DMS53 treated with DMSO at 0.1 percent for 48 hours (cell line): ENCODE results near the gene PACS2.

ENCODE experiments used
- DNase-seq: peaks from one replicate; lab custom pipeline; 2025; ENCODE audit not compliant: unreplicated experiment; lab: John Stamatoyannopoulos, UW

Gene PACS2

DNA sequence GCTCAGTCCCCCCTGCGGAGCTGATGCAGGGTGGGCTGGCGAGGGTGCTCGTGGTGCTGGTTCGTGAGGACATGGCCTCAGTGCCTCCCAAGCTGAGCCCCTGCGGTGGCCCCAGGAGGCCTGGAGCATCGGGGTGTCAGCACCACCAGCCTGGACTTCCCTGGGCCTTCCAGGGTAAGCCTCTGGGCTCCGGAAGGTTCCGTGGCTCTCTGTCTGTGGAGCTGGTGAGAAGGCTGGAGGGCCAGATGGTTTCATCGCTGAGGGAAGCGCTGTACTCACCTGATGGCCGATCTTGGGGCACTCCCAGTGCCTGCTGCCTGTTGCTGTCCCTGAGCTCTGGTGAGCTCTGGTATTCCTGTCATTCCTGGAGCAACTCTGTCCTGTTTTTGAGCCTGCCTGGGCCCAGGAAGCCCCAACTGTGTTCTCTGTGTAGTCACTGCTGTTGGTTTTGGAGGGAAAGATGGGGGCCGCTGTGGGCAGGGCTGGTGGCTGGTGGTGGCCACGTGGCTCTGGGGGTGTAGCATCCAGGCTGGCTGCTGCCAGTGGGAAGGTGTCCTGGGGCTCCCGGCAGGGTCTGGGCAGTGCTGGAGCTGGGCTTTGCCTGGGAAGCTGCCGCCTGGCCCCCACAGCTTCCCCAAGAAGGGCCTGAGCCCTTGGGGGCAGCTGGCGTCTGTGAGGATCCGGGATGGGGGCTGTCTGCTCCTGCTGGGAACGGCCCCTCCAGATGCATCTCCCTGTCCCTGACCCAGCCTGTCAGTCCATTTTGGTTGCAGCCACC is 123.4 kb downstream of the PACS2 start:
- DNase-seq = no peak

DNA sequence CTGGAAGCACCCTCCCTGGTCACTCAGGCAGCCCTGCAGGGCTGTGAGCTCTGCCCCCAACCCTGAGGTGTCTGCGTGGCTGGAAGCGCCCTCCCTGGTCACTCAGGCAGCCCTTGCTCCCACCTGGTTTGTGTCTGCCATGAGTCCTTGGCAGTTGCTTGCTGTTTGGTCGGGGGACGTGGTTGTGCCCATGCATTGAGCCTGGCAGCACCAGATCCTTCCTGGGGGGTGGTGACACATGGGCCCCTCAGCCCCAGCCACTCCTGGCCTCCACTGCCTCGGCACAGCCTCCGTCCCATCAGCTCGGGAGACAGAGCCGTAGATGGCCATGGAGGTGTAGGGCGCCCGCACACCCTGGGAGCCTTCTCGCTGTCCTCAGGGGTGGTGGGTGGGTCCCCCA is 124.6 kb downstream of the PACS2 start:
- no peak for DNase-seq

DNA sequence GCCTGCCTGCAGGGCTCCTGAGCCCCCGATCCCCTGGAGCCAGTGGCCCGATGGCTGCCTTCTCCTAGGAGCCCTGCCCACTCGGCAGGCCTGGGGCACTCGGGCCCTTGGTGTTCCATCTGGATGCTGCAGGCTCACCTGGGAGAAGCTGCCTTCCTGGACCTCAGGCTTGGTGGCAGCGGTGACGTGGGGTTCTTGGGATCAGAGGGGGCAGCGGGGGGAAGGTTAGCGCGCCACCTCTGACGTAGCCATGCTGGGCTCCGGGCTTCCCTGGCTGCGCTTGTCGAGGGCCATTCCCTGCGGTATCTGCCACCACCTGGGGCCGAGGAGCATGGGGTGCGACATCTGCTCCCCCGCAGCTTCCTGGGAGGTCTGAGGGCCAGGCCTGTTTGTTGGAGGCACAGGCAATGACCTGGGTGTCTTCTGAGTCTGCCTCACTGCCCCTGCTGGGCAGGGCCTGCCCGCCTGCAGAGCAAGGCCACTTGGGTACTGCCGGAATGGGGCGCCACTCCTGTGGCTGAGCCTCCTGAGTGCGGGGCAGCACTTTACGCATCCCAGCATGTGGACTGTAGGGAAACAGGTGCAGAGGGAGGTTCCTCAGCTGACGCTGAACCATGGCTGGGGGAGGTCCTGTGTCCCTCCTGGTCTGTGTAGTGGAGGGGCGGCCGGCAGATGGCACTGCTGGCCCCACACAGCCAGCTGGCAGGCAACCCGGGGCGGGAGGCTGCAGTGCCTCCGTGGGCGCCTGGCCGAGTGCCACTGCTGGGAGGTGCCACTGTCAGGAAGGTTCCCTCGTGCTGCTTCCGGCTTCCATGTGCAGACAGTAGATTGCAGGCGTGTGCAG is 125.4 kb downstream of the PACS2 start:
- no peak for DNase-seq

DNA sequence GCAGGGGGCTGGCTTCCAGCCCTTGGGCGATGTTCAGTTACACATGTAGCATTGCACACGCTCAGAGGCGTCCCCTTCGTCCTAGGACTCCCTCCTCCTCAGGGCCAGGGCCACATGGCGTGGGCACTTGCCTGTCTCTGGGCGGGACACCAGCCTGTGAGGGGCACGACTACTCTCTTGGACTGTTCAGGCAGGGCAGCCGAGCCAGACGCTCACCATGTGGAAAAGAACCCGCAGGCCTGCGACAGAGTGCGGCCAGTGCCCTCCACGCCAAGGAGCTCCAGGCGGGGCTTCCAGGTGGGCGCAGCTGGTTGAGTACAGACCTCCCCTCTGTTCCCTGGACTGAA is 126.0 kb downstream of the PACS2 start:
- no peak for DNase-seq

DNA sequence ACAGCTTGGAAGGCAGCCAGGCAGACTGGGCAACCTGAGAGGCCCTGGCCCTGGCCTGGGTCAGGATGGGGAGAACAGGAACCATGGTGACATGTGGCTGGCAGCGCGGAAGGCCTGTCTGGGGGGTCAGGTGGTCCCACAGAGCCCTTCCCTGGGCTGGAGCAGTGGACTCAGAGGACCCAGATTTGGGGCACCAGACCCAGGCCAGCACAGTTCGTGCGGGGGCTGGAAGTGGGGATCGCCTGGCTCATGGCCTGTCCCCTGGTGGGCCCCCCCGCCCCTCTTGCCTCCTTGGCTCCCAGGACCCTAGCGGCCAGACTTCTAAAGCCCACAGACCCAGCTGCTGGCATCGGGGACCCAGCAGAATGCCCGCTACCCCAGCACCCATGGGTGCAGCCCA is 126.4 kb downstream of the PACS2 start:
- DNase-seq = no peak

DNA sequence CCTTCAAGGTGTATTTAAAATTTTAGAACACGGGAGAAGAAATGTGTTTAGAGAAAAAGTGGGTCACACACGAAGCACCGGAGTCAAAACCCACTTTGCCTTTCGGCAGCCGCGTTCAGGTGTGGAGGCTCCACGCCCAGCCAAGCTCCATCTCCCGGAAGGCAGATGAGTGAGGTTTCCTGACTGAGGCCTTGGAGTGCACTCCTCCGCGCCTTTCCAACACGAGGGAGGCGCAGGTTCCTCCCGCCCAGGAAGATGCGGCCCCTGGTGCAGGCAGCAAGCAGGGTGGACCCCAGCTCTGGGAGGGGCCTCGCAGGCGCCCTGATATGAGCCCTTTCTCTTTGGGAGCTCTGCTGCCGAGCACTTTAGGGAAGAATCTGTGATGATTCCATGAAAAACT is 127.6 kb downstream of the PACS2 start:
- DNase-seq = no peak

DNA sequence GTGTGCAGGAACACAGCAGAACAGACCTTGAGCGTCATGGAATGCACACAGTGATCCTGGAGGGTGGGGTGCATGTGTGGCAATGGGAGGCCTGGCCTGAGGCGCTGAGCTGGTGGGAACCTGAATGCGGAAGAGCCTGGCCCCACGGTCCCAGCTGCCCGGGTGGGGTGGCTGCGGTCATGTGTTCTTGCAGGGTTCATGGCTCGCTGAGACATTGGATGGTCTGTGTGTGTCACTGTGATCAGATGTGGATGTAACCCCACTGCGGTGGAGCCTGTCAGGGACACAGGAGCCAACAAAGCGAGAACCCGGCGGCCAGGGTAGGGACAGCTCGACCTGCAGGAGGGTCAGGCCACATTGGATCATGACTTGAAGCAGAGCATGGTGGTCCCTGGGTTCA is 128.3 kb downstream of the PACS2 start:
- DNase-seq = no peak

DNA sequence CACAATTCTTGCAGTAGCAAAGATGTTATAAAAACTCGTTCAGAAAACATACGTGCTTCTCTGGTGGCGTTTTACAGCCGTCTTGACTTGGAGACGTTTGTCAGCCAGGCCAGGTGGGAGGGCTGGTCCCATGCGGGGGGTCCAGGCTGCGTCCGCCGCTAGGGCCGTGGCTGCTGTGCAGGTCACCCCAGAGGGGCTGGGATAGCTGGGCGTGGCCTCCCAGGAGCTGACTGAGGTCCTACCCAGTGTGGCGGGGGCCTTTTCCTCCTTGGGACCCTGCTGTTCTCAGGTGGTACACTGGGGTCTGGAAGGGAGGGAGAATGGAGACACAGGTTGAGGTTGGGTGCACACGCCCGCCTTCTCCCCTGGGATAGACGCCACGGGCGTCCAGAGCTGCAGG is 130.3 kb downstream of the PACS2 start:
- no peak for DNase-seq

DNA sequence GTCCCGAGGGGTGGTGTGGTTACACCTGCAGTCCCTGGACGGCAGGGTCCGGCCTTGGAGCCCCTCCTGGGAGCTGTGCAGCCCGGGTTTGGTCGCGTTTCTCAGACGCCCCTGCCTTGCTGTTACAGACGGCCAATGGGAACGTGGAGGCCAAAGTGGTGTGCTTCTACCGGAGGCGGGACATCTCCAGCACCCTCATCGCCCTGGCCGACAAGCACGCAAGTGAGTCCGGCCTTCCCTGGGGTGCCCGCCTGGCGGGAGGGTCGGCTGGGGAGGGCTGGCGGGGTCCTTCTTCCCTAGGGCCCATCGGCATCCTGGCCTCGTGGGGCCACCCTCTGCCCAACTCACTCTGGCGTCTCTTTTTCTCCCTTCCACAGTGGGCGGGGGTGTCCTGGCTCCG is 130.7 kb downstream of the PACS2 start:
- DNase-seq = no peak

DNA sequence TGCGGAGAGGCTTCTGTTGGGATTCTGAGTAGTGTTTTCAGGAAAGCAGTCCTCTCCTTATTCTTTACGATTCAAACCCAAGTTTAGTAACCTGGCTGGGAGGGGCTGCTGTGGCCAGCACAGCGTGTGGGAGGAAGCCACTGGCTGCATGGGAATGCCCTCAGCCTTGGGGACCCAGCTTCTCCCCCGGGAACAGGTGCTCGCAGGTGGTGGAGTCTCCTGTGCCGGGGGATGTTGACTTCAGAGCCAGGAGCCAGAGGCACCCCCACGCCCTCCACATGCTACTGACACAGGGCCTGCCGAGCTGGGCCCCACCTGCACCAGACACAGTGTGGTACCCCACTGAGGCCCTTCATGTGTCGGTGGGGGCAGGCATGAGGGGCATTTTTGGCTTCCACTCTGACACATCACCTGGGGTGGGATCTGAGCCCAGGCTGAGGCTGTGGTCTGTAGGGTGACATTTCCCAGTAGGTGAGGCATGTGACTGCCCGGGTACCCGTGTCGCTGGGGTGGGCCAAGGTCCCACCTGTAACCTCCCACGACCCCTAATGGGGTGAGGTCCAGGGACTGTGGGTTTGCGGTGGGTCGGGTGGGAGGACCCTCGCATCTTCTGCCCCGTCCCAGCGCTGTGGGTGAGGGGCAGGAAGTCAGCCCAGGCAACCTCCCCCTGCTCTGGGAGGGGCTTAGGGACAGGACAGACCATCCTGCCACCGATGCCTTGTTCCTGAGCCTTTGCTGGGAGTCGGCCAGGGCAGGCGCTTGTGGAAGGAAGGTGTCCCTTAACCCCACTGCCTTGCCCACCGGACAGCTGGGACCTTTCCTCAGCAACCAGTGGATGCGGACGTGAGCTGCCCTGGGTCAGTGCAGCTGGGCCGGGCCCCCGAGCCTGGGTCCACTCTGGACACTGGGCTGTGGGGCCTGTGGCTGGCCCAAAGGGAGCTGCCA is 131.6 kb downstream of the PACS2 start:
- no peak for DNase-seq

DNA sequence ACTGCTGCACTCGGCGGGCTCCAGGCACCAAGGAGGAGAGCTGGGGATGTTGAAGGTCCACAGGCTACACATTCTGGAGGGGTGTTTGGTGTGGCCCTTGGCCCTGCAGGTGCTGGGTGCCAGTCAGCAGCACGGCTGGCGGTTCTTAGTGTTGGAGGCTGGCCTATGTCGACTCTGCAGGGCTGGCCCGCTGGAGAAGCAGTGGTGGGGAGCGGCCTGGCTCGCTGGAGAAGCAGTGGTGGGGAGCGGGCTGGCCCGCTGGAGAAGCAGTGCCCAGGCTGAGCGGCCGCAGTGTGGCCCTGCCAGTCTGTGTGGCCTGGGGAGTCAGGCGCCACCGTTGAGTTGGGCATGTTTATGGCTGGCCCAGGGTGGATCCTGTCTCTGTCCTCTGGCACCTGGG is 132.4 kb downstream of the PACS2 start:
- no peak for DNase-seq
